Dendritic cell treated with granulocyte-macrophage colony-stimulating factor and Interleukin-4, amounts not matched to agents 40 ng/mL and 50 ng/mL, for 4 days (primary cell): ENCODE data around the gene SPECC1.
"Not testable (repeated sequence)": the region's sequence is repeated elsewhere in the genome, so short reads cannot be mapped to it uniquely, and the experiment has no call there.

Experiments used
- H3K27ac Mint-ChIP-seq: one replicate; pipeline ENCODE4 v1.8.0; 2022; ENCODE audit warnings: mild to moderate bottlenecking, mixed read lengths
- H3K27me3 Mint-ChIP-seq: one replicate; pipeline ENCODE4 v1.8.0; 2022; ENCODE audit warnings: mild to moderate bottlenecking, mixed read lengths
- H3K36me3 Mint-ChIP-seq: one replicate; pipeline ENCODE4 v1.8.0; 2022; ENCODE audit warnings: low read depth, mixed read lengths
- H3K4me1 Mint-ChIP-seq: one replicate; pipeline ENCODE4 v1.8.0; 2022; ENCODE audit warnings: low read depth, mixed read lengths
- H3K4me3 Mint-ChIP-seq: one replicate; pipeline ENCODE4 v1.8.0; 2022; ENCODE audit warnings: mild to moderate bottlenecking, moderate library complexity, mixed read lengths
- H3K9me3 Mint-ChIP-seq: one replicate; pipeline ENCODE4 v1.8.0; 2022; ENCODE audit warnings: mixed read lengths
- intact Hi-C: fragments of 100-400 bp; cut with micrococcal nuclease; formaldehyde crosslinking; loops from one replicate; pipeline ENCODE4 v1.15.0; 2022

Gene SPECC1

DNA sequence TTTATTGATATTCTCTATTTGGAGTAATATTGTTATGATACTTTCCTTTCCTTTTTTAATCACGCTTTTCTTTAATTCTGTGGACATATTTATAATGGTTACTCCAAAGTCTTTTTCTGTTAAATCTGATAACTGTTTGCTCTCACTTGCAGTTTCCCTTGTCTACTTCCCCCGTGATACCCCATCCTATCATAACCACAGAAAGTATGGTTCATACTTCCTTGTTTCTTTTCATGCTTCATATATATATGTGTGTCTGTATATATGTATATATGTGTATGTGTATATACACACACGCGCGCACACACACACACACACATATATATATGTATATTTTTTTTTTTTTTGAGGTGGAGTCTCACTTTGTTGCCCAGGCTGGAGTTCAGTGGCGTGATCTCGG is 23.5 kb downstream of the SPECC1 start:
- Mint-ChIP-seq H3K27ac (peak overlapping the region; percentile 62), H3K9me3 (peaks cover 16% of the 10 kb centered on the region), H3K36me3 (no peaks in the 10 kb centered on the region), H3K27me3 (no peaks in the 10 kb centered on the region), H3K4me1 (peaks cover 36% of the 10 kb centered on the region), H3K4me3 (peak overlapping the region; percentile 42)
- intact Hi-C loops = loop anchor here (5.0 kb wide), 1 partner anchor 40 kb away; no protein-coding TSS in a partner anchor

DNA sequence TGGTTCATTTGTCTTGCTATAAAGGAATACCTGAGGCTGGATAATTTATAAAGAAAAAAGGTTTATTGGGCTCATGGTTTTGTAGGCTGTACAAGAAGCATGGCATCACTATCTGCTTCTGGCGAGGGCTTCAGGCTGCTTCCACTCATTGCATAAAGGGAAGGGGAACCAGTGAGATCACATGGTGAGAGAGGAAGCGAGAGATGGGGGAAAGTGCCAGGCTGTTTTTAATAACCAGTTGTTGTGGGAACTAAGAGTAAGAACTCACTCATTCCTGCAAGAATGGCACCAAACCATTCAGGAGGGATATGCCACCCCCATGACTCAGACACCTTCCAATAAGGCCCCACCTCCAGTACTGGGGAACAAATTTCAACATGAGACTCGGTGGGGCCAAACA is 24.3 kb downstream of the SPECC1 start:
- intact Hi-C loops = loop anchor here (5.0 kb wide), 1 partner anchor 39 kb away; no protein-coding TSS in a partner anchor
- no peaks in the 10 kb centered on the region for H3K36me3 Mint-ChIP-seq
- peaks cover 30% of the 10 kb centered on the region for H3K4me1 Mint-ChIP-seq
- no peaks in the 10 kb centered on the region for H3K27me3 Mint-ChIP-seq
- no peak overlapping the region for H3K4me3 Mint-ChIP-seq
- H3K27ac Mint-ChIP-seq = peak overlapping the region; percentile 62
- H3K9me3 Mint-ChIP-seq = peaks cover 16% of the 10 kb centered on the region

GRCh38 chr17:20035501-20035900 is 26.3 kb downstream of the SPECC1 start:
- H3K4me3 Mint-ChIP-seq = no peak overlapping the region
- no peaks in the 10 kb centered on the region for H3K36me3 Mint-ChIP-seq
- intact Hi-C loops = no loop called here
- no peak overlapping the region for H3K27ac Mint-ChIP-seq
- H3K4me1 Mint-ChIP-seq = peaks cover 28% of the 10 kb centered on the region
- peaks cover 16% of the 10 kb centered on the region for H3K9me3 Mint-ChIP-seq
- no peaks in the 10 kb centered on the region for H3K27me3 Mint-ChIP-seq

DNA sequence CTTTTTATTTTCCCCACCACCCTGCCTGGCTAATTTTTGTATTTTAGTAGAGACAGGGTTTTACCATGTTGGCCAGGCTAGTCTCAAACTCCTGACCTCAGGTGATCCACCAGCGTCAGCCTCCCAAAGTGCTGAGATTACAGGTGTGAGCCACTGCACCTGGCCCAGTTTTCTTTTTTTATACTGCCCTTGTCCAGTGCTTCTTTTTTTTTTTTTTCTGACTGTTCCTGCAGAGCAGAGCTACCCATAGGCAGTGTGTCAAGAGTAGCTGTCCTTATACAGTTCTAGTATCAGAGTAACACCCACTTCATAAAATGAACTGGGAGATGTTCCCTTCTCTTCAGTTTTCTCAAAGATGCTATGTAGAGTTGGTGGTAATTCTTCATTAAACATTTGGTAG is 28.1 kb downstream of the SPECC1 start:
- H3K4me3 Mint-ChIP-seq, H3K27me3 Mint-ChIP-seq, H3K36me3 Mint-ChIP-seq, intact Hi-C loops: not testable (repeated sequence)
- Mint-ChIP-seq H3K9me3 (peaks cover 14% of the 10 kb centered on the region), H3K27ac (peak overlapping the region; percentile 52), H3K4me1 (peaks cover 34% of the 10 kb centered on the region)

GRCh38 chr17:20039037-20039436 is 29.9 kb downstream of the SPECC1 start:
- no peaks in the 10 kb centered on the region for H3K36me3 Mint-ChIP-seq
- no peak overlapping the region for H3K4me3 Mint-ChIP-seq
- H3K9me3 Mint-ChIP-seq = no peaks in the 10 kb centered on the region
- no peaks in the 10 kb centered on the region for H3K27me3 Mint-ChIP-seq
- H3K27ac Mint-ChIP-seq = no peak overlapping the region
- H3K4me1 Mint-ChIP-seq = peaks cover 25% of the 10 kb centered on the region
- intact Hi-C loops = no loop called here

DNA sequence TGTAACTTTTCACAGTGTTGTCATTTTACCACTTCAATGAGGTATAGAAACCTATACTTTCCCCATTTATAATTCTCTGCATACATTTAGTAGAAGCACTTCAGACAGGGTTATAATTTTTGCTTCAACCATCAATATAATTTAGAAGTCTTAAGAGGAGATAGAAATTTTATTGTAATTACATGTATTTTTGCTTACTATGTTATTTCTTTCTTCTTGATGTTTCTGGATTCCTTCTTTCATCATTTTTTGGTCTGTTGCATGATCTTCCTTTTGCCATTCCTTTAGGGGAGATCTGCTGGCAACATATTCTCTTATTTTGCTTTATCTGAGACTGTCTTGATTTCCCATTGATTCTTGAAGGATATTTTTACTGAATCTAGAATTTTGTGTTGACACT is 31.1 kb downstream of the SPECC1 start:
- no peak overlapping the region for H3K27ac Mint-ChIP-seq
- H3K36me3 Mint-ChIP-seq = no peaks in the 10 kb centered on the region
- no peaks in the 10 kb centered on the region for H3K9me3 Mint-ChIP-seq
- H3K4me1 Mint-ChIP-seq = peaks cover 28% of the 10 kb centered on the region
- no peak overlapping the region for H3K4me3 Mint-ChIP-seq
- no peaks in the 10 kb centered on the region for H3K27me3 Mint-ChIP-seq
- intact Hi-C loops = no loop called here

- H3K27ac Mint-ChIP-seq = no peak overlapping the region
- H3K36me3 Mint-ChIP-seq = no peaks in the 10 kb centered on the region
- intact Hi-C loops = no loop called here
- peaks cover 15% of the 10 kb centered on the region for H3K4me1 Mint-ChIP-seq
- H3K4me3 Mint-ChIP-seq = no peak overlapping the region
- no peaks in the 10 kb centered on the region for H3K9me3 Mint-ChIP-seq
- no peaks in the 10 kb centered on the region for H3K27me3 Mint-ChIP-seq
Observed at GRCh38 chr17:20043021-20043420, 33.9 kb downstream of the SPECC1 start.

DNA sequence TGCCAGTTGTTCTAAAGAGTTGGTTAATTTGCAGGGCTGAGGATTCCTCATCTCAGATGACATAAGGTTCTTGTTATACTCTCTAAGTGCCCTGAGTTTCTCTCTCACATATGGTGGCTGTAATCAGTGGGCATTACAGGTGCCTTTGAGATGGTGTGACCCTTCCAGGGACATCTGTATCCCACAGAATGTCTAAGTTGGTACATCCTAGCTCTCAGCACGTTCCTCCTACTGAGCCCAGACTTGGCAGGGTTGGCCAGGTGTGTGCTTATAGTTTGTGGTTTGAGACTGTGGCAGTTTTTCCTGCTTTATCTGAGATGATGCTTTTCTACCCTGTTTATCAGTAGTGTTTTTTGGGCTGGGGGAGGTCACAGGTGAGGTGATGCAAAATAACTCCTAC is 36.3 kb downstream of the SPECC1 start:
- Mint-ChIP-seq H3K4me3 (no peak overlapping the region), H3K36me3 (no peaks in the 10 kb centered on the region), H3K27me3 (no peaks in the 10 kb centered on the region), H3K27ac (no peak overlapping the region), H3K4me1 (peaks cover 13% of the 10 kb centered on the region), H3K9me3 (no peaks in the 10 kb centered on the region)
- intact Hi-C loops = no loop called here

DNA sequence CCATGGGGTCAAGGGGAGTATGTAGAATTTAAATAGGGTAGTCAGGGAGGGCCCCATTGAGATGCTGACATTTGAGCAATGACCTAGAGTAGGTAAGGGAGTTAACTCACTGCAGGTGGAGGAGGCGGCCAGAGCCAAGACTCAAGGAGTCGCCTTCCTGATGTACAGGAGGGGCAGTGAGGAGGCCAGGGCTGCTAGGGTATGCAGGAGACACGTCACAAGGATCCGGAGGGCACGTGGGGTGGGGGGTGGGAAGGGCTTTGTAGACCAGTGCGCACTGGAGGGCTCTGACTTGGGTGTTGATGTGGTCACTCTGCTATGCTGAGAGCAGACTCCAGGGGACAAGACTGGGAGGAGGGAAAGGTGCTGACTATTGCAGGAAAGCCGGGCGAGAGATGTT is 37.5 kb downstream of the SPECC1 start:
- H3K36me3 Mint-ChIP-seq = no peaks in the 10 kb centered on the region
- peaks cover 11% of the 10 kb centered on the region for H3K4me1 Mint-ChIP-seq
- H3K27ac Mint-ChIP-seq = peak overlapping the region; percentile 17
- H3K4me3 Mint-ChIP-seq = no peak overlapping the region
- intact Hi-C loops = no loop called here
- no peaks in the 10 kb centered on the region for H3K27me3 Mint-ChIP-seq
- H3K9me3 Mint-ChIP-seq = no peaks in the 10 kb centered on the region

- Mint-ChIP-seq H3K27me3 (no peaks in the 10 kb centered on the region), H3K4me1 (peaks cover 44% of the 10 kb centered on the region), H3K36me3 (no peaks in the 10 kb centered on the region), H3K27ac (no peak overlapping the region), H3K9me3 (no peaks in the 10 kb centered on the region), H3K4me3 (no peak overlapping the region)
- intact Hi-C loops = no loop called here
Observed at GRCh38 chr17:20051624-20052023, 42.5 kb downstream of the SPECC1 start.

GRCh38 chr17:20053361-20053964 is 44.3 kb downstream of the SPECC1 start:
- H3K27me3 Mint-ChIP-seq = no peaks in the 10 kb centered on the region
- no peak overlapping the region for H3K4me3 Mint-ChIP-seq
- peak overlapping the region; percentile 55 for H3K27ac Mint-ChIP-seq
- H3K9me3 Mint-ChIP-seq = no peaks in the 10 kb centered on the region
- intact Hi-C loops = no loop called here
- peaks cover 44% of the 10 kb centered on the region for H3K4me1 Mint-ChIP-seq
- H3K36me3 Mint-ChIP-seq = no peaks in the 10 kb centered on the region

DNA sequence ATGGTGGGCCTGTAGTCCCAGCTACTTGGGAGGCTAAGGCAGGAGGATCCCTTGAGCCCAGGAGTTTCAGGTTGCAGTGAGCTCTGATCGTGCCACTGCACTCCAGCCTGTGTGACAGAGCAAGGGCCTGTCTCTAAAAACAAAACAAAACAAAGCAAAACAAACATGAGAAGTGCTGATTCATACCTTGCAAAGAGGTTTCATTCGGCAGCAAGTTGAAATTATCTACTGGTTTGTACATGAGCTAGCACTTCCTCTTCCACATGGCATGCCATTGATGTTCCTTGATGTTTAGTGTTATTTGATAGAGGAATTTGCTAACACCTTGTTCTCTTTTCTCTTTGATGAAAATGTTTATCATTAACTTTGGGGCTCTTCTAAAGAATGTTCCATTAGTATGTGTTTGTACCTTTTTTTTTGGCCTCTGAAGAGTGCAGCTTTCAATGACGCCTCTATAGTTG is 50.6 kb downstream of the SPECC1 start:
- no peaks in the 10 kb centered on the region for H3K9me3 Mint-ChIP-seq
- H3K27ac Mint-ChIP-seq = peak overlapping the region; percentile 86
- no peaks in the 10 kb centered on the region for H3K36me3 Mint-ChIP-seq
- H3K27me3 Mint-ChIP-seq = no peaks in the 10 kb centered on the region
- no peak overlapping the region for H3K4me3 Mint-ChIP-seq
- peaks cover 51% of the 10 kb centered on the region for H3K4me1 Mint-ChIP-seq
- intact Hi-C loops = no loop called here

DNA sequence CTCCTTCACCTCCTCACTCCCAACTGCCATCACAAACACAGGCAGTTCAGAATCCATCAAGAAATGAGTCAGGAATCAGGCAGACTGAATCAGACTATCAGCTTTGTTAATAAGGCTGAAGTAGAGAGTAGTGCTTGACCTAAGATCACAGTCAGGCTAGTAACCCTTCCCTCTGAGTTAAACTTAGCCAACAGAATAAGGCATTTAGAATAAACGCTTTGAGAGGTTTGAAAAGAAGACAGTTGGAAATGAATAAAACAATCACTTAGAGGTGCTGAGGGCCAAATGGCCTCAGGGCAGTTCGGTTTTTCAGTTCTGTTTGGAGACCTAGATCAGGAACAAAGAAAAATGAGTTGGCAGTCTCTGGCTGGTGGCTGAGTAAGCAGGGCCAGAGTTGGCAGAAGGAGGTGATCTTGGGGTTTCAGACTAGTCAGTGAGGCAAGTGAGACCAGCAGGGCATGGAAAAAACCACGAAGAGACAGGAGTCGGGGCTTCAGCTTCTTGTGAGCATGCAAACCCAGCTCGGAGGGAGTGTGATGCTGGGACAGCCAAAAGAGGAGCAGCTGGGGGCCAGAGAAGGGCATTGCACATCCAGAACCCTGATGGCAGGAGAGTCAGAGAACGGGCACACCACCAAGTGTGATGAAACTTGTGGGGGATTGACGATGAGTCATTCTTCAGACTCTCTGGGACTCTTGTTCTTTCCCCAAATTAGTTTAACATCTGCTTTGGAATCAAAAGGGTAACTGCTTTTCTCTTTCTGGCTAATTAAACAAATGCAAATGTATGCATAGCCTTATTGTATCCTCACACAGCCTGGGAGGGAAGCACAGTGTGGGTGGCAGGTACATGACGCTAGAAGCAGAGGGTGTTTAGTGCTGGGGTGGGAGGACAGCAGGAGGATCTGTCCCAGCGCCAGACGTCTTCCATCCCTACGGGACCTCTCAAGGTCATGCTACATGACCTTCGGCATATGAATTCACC is 54.8 kb downstream of the SPECC1 start:
- Mint-ChIP-seq H3K27ac (peak overlapping the region; percentile 99), H3K9me3 (no peaks in the 10 kb centered on the region), H3K4me3 (peak overlapping the region; percentile 82), H3K36me3 (no peaks in the 10 kb centered on the region), H3K4me1 (peaks cover 56% of the 10 kb centered on the region), H3K27me3 (no peaks in the 10 kb centered on the region)
- intact Hi-C loops = loop anchor here (1.0 kb wide), 1 partner anchor 9 kb away; no protein-coding TSS in a partner anchor

GRCh38 chr17:20066253-20066652 is 57.1 kb downstream of the SPECC1 start:
- Mint-ChIP-seq H3K9me3 (no peaks in the 10 kb centered on the region), H3K27me3 (no peaks in the 10 kb centered on the region)

More at GRCh38 chr17:20066253-20066652, 57.1 kb downstream of the SPECC1 start:
- H3K27ac Mint-ChIP-seq = no peak overlapping the region
- intact Hi-C loops = no loop called here
- H3K4me3 Mint-ChIP-seq = no peak overlapping the region
- H3K4me1 Mint-ChIP-seq = peaks cover 64% of the 10 kb centered on the region
- no peaks in the 10 kb centered on the region for H3K36me3 Mint-ChIP-seq
